Right cardiac atrium (tissue), 5 donors: ENCODE measurements around the gene MUSTN1. TPM values are rescaled to one million over a fixed set of nuclear protein-coding genes. Genes with fewer than 3 reads are reported as not detected.

Experiments
- ATAC-seq, 2 donors: fragments of 200-7000 bp; cut with Tn5 transposase; one replicate each; pipeline versions ENCODE4 v1.8.0 to v1.9.1; 2020; ENCODE audit warnings: moderate library complexity in 2 of 2, mild to moderate bottlenecking in 1 of 2
- DNase-seq, 3 donors: peaks; one replicate each; pipeline ENCODE4 v3.0.0-alpha.2; 2020
- H3K27ac ChIP-seq: one replicate; pipeline ENCODE4 v1.5.1; 2013; ENCODE audit warnings: mild to moderate bottlenecking, low read length, control low read depth, moderate library complexity
- H3K27me3 ChIP-seq: one replicate; pipeline ENCODE4 v1.6.1; 2013; ENCODE audit not compliant: control insufficient read depth, insufficient read depth
- H3K4me1 ChIP-seq: one replicate; pipeline ENCODE4 v1.6.1; 2013; ENCODE audit warnings: low read length; ENCODE audit not compliant: control insufficient read depth, insufficient read depth
- H3K4me3 ChIP-seq: one replicate; pipeline ENCODE4 v1.5.1; 2013; ENCODE audit warnings: low read length, control low read depth
- H3K9me3 ChIP-seq: one replicate; pipeline ENCODE4 v1.6.1; 2013; ENCODE audit warnings: low read length; ENCODE audit not compliant: control insufficient read depth
- WGBS: extraction: QIAGEN DNeasy Blood & Tissue Kit; methylation state at CpG from one replicate; pipeline ENCODE4 v1.1.7; 2013; 5-methylcytosine and 5-hydroxymethylcytosine counted together
- intact Hi-C, 4 donors: fragments of 100-400 bp; cut with DNase I; formaldehyde crosslinking; loops; one replicate each; pipeline versions ENCODE4 v1.11.0 to v1.14.0; 2022 to 2023
- microRNA-seq, 2 donors: library from miRNA; unstranded; fragments of <30 nt; microRNA quantifications; one replicate each; pipeline ENCODE4 v1.2.0, GENCODE V29; 2020 to 2021
- polyA plus RNA-seq: library from polyadenylated mRNA; stranded (reverse); fragments of 200-250 nt; gene quantifications from one replicate; pipeline ENCODE4 v1.2.3, GENCODE V29; 2013
- total RNA-seq, 4 donors: library from RNA; stranded (reverse); fragmentation: NEBNext Ultra II Directional; extraction: Animal tissue kit (Norgen Biotek cat#: 25700); gene quantifications; one replicate each; pipeline ENCODE4 v1.2.1, GENCODE V29; 2021
- donor health status: healthy with polysubstance abuse.
- donor health status: DM: no; HTN: yes; CAD: no.
- donor health status: DM: no; HTN: no; CAD: no.
- donor health status: DM: no; HTN: yes; CAD: no; lungs with severe emphysema.
- donor health status: DM: yes; HTN: yes; CAD: no.

MUSTN1 gene
- total and polyA plus RNA-seq, 5 donors: 12.7 to 152 (median 42.0) TPM

GRCh38 chr3:52784931-52785590 is 49.8 kb downstream of the MUSTN1 start:
- DNase-seq (no peak), ATAC-seq (no peak)
- Histone ChIP-seq H3K27ac (no peak overlapping the region), H3K4me3 (no peak overlapping the region), H3K9me3 (no peaks in the 10 kb centered on the region), H3K27me3 (no peaks in the 10 kb centered on the region), H3K4me1 (no peaks in the 10 kb centered on the region)
- intact Hi-C loops: no loop called here
- 81% methylated on average over 5 of the region's 5 CpGs for WGBS

GRCh38 chr3:52784021-52784621 is 50.7 kb downstream of the MUSTN1 start:
- Histone ChIP-seq H3K4me3 (no peak overlapping the region), H3K9me3 (no peaks in the 10 kb centered on the region), H3K27me3 (no peaks in the 10 kb centered on the region), H3K27ac (no peak overlapping the region), H3K4me1 (no peaks in the 10 kb centered on the region)
- intact Hi-C loops: no loop called here
- WGBS: 82% methylated on average over 18 of the region's 18 CpGs
- ATAC-seq (no peak), DNase-seq (no peak)

- Histone ChIP-seq H3K4me1 (no peaks in the 10 kb centered on the region), H3K27ac (no peak overlapping the region), H3K27me3 (no peaks in the 10 kb centered on the region), H3K9me3 (no peaks in the 10 kb centered on the region), H3K4me3 (no peak overlapping the region)
- intact Hi-C loops: no loop called here
- no peak for ATAC-seq
- no peak for DNase-seq
- WGBS: 86% methylated on average over 3 of the region's 3 CpGs
Measured at GRCh38 chr3:52783211-52783555, 51.6 kb downstream of the MUSTN1 start.

Small RNA genes lying within 50 kb of the gene (microRNA-seq; reads per million reads assigned to microRNA genes)
- 0 reads per million in 2 donors for gene MIR8064

Other genes with a start within 250 kb of the MUSTN1 start
- 10 to 100 TPM; 51.4 to 56.8 (median 55.6) TPM for gene PBRM1, start 149.1 kb downstream of the MUSTN1 start, total RNA-seq
- 10.0 TPM for gene PBRM1, start 149.1 kb downstream of the MUSTN1 start, polyA plus RNA-seq
- 10 to 100 TPM; 25.2 to 43.9 (median 29.1) TPM for gene GNL3, start 149.0 kb downstream of the MUSTN1 start, total RNA-seq
- gene GNL3, start 149.0 kb downstream of the MUSTN1 start, polyA plus RNA-seq: 27.7 TPM
- 10 to 100 TPM; 35.6 to 41.8 (median 41.0) TPM for gene GLT8D1, start 129.2 kb downstream of the MUSTN1 start, total RNA-seq
- gene GLT8D1, start 129.2 kb downstream of the MUSTN1 start, polyA plus RNA-seq: 32.9 TPM
- gene SPCS1, start 128.9 kb downstream of the MUSTN1 start, total RNA-seq: 10 to 100 TPM; 78.9 to 81.8 (median 79.9) TPM
- gene SPCS1, start 128.9 kb downstream of the MUSTN1 start, polyA plus RNA-seq: 132 TPM
- gene NEK4, start 64.1 kb downstream of the MUSTN1 start, total RNA-seq: 10 to 100 TPM; 16.4 to 18.2 (median 17.5) TPM
- 4.5 TPM for gene NEK4, start 64.1 kb downstream of the MUSTN1 start, polyA plus RNA-seq
- gene ITIH1, start 57.4 kb downstream of the MUSTN1 start, total RNA-seq: not detected
- gene ITIH1, start 57.4 kb downstream of the MUSTN1 start, polyA plus RNA-seq: 0.18 TPM
- 1 to 10 TPM in 1 of 4 donors, under 1 TPM in 3; 0.21 to 1.8 (median 0.53) TPM for gene ITIH3, start 40.2 kb downstream of the MUSTN1 start, total RNA-seq
- gene ITIH3, start 40.2 kb downstream of the MUSTN1 start, polyA plus RNA-seq: 0.43 TPM
- 1 to 10 TPM; 3.4 to 5.7 (median 5.0) TPM for gene ITIH4, start 4.3 kb downstream of the MUSTN1 start, total RNA-seq
- gene ITIH4, start 4.3 kb downstream of the MUSTN1 start, polyA plus RNA-seq: 5.0 TPM
- 1 to 10 TPM; 6.6 to 9.3 (median 8.0) TPM for gene STIMATE, start 62.5 kb upstream of the MUSTN1 start, total RNA-seq
- gene STIMATE, start 62.5 kb upstream of the MUSTN1 start, polyA plus RNA-seq: 4.3 TPM
- gene SFMBT1, start 211.1 kb upstream of the MUSTN1 start, total RNA-seq: 10 to 100 TPM; 12.3 to 19.3 (median 16.0) TPM
- gene SFMBT1, start 211.1 kb upstream of the MUSTN1 start, polyA plus RNA-seq: 3.8 TPM